Anterior cingulate cortex (tissue), 58 donors: ENCODE results near the gene PIANP.

ENCODE experiments used
- DNase-seq, 58 donors: peaks; one replicate each; lab custom pipeline; 2025; lab: John Stamatoyannopoulos, UW

PIANP gene

GRCh38 chr12:6684609-6685008 lies 16.0 kb downstream of the PIANP start:
- DNase-seq = peak in 3 of 58 donors; percentile 12 to 15 (median 13)

GRCh38 chr12:6676962-6677361 lies 23.7 kb downstream of the PIANP start:
- DNase-seq = no peak

- DNase-seq = no peak
These were observed 28.5 kb downstream of the PIANP start for GRCh38 chr12:6672143-6672542.

GRCh38 chr12:6667559-6668210 lies 32.9 kb downstream of the PIANP start:
- DNase-seq = no peak

- no peak for DNase-seq
These were observed 34.4 kb downstream of the PIANP start for GRCh38 chr12:6666211-6666610.

GRCh38 chr12:6664902-6665301 lies 35.7 kb downstream of the PIANP start:
- no peak for DNase-seq

GRCh38 chr12:6662906-6663742 lies 37.5 kb downstream of the PIANP start, which contains the start of gene ING4:
Gene ING4, minus strand, starts transcription at chr12:6663119. Its CDS starts 18 bp downstream, at chr12:6663101.
- DNase-seq = peak; percentile 54 to 100 (median 96)

- DNase-seq = peak in 2 of 58 donors; percentile 53 to 65
These were observed 38.1 kb downstream of the PIANP start for GRCh38 chr12:6662602-6662905.

- no peak for DNase-seq
These were observed 46.6 kb downstream of the PIANP start for GRCh38 chr12:6653987-6654386.

- no peak for DNase-seq
These were observed 47.3 kb downstream of the PIANP start for GRCh38 chr12:6653342-6653741.

GRCh38 chr12:6652391-6652790 lies 48.2 kb downstream of the PIANP start:
- DNase-seq = no peak

- no peak for DNase-seq
These were observed 49.8 kb downstream of the PIANP start for GRCh38 chr12:6650832-6651231.

- DNase-seq = peak in 42 of 58 donors; percentile 12 to 70 (median 44)
These were observed 53.5 kb downstream of the PIANP start, which contains the start of gene ACRBP for GRCh38 chr12:6647083-6647604. Gene ACRBP, minus strand, starts transcription at chr12:6647432. Its CDS starts 66 bp downstream, at chr12:6647366.

GRCh38 chr12:6646276-6647082 lies 54.1 kb downstream of the PIANP start:
- DNase-seq = no peak

GRCh38 chr12:6644903-6645302 lies 55.7 kb downstream of the PIANP start:
- peak in 14 of 58 donors; percentile 13 to 44 (median 24) for DNase-seq

GRCh38 chr12:6644257-6644596 lies 56.4 kb downstream of the PIANP start:
- DNase-seq = peak in 2 of 58 donors; percentile 25 to 48
